Posterior cingulate gyrus (tissue), 11 donors: ENCODE data around the gene CTAGE4.
"Not testable (repeated sequence)": the region's sequence is repeated elsewhere in the genome, so short reads cannot be mapped to it uniquely, and the experiment has no call there.

Experiments used
- DNase-seq, 10 donors: peaks; one replicate each; pipeline versions ENCODE4 v3.0.0 to v3.0.0-alpha.2; 2020 to 2021; ENCODE audit warnings: mixed read lengths in 3 of 10
- intact Hi-C: fragments of 100-400 bp; cut with DNase I; formaldehyde crosslinking; loops from one replicate; pipeline ENCODE4 v1.15.1; 2023

The CTAGE4 gene, protein sequence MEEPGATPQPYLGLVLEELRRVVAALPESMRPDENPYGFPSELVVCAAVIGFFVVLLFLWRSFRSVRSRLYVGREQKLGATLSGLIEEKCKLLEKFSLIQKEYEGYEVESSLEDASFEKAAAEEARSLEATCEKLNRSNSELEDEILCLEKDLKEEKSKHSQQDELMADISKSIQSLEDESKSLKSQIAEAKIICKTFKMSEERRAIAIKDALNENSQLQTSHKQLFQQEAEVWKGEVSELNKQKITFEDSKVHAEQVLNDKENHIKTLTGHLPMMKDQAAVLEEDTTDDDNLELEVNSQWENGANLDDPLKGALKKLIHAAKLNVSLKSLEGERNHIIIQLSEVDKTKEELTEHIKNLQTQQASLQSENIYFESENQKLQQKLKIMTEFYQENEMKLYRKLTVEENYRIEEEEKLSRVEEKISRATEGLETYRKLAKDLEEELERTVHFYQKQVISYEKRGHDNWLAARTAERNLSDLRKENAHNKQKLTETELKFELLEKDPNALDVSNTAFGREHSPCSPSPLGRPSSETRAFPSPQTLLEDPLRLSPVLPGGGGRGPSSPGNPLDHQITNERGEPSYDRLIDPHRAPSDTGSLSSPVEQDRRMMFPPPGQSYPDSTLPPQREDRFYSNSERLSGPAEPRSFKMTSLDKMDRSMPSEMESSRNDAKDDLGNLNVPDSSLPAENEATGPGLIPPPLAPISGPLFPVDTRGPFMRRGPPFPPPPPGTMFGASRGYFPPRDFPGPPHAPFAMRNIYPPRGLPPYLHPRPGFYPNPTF

DNA sequence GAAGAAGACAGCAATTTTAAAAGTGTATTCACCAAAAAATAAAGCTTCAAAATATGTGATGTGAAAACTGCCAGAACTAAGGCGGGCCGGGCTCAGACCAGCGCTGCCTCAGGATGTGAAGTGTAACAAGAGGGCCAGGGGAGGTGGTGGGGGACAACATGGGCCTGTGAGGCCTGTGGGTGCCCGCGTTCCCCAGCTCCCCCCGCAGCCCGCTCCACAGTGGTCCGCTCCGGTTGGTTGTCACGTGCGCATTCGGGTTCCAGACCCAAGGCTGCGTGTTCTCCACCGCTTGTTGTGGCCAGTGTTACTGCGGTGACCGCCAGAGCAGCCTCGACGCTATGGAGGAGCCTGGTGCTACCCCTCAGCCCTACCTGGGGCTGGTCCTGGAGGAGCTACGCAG is at the start of gene CTAGE4:
TSS of gene CTAGE4 (plus strand) at position 301 of the 400 bp plus-strand sequence. CDS start at position 339, 38 bp downstream.
- DNase-seq, intact Hi-C loops: not testable (repeated sequence)

DNA sequence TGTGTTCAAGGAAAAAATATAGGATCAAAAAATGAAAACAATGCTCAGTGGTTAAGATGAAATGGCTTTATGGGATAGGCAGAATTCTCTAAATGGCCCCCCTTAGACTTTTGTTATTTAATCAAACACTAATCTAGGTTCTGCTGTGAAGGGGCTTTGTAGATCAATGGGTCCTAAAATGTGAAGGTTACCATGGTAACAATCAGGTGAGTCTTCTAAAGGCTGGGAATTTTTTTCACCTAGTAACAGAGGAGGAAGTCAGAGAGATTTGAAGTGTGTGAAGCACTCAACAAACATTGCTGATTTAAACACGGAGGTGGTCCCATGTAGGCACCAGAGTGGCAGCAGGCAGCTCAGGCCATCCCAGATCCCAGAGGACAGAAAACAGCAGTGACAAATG is 49.1 kb upstream of the CTAGE4 start:
- DNase-seq, result no peak
- intact Hi-C loops, result no loop called here

DNA sequence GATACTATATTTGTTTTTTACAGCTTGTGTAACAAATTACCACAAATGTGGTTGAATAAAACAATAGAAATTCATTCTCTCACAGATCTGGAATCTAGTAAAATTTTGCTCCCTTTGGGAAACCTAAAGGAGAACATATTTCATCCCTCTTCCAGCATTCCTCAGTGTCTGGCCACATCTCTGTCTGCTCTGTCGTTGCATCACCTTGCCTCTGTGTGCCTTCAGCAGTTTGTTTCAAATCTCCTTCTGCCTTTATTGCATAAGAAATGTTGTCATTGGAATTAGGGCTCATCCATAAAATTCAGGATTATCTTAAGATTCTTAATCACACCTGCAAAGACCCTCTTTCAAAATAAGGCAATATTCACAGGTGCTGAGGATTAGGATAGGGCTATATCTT is 45.8 kb upstream of the CTAGE4 start:
- intact Hi-C loops, result no loop called here
- no peak for DNase-seq

DNA sequence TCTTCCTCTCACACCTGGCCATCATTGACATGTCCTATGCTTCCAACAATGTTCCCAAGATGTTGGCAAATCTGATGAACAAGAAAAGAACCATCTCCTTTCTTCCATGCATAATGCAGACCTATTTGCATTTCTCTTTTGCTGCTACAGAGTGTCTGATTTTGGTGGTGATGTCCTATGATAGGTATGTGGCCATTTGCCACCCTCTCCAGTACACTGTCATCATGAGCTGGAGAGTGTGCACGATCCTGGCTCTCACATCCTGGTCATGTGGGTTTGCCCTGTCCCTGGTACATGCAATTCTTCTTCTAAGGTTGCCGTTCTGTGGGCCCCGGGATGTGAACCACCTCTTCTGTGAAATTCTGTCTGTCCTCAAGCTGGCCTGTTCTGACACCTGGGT is 41.1 kb upstream of the CTAGE4 start:
- intact Hi-C loops, result no loop called here
- DNase-seq, result no peak

DNA sequence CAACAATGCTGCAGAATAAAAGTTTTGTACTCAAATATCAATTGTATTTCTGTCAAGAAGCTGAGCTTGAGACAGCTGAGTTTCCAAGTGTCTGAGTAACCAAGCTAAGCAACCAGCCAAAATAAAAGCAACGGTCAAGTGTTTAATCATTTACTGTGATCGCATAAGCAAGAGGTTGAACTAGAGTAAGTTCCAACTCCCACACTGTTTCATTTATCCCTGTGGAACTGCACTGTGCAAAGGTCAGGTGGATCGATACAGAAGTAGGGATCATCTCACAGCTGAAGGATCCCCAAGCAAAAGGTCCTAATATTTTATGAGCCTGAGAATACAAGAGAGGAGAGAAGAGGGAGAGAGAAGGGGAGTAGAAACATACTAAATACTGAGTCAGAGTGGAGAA is 38.8 kb upstream of the CTAGE4 start:
- no peak for DNase-seq
- intact Hi-C loops, result no loop called here

DNA sequence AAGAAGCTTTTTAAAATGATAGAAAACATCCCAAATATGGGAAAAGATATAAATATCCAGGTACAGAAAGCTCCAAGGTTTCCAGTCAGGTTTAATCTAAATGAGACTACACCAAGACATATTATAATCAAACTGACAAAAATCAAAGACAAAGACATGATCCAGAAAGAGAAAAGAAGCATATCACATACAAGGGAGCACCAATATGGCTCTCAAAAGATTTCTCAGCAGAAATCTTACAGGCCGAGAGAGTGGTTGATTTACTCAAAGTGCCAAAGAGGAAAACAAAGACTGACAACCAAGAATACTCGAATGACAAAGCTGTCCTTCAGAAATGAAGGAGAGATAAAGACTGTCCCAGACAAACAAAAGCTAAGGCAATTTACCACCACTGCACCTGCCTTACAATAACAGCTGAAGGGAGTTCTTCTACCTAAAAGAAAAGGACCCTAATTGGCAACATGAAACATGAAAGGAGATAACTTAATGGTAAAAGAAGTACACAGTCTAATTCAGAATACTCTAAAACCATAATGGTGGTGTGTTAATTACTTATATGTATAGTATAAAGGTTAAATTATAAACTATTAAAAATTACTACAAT is 34.9 kb upstream of the CTAGE4 start:
- intact Hi-C loops, result no loop called here
- no peak for DNase-seq

DNA sequence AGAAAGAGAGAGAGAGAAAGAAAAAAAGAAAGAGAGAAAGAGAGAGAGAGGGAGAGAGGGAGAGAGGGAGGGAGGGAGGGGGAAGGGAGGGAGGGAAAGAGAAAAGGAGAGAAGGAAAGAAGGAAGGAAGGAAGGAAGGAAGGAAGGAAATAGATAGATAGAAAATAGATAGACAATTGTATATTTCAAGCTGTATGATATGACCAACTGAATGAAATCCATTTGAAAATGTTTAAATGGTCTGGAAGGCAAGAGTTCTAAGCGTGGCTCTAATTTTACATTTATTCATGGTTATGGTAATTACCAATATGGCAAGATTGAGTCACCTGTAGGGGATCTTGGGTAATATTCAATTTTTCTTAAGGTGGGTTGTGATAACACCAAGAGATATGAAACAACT is 24.4 kb upstream of the CTAGE4 start:
- DNase-seq, result no peak
- intact Hi-C loops, result no loop called here

DNA sequence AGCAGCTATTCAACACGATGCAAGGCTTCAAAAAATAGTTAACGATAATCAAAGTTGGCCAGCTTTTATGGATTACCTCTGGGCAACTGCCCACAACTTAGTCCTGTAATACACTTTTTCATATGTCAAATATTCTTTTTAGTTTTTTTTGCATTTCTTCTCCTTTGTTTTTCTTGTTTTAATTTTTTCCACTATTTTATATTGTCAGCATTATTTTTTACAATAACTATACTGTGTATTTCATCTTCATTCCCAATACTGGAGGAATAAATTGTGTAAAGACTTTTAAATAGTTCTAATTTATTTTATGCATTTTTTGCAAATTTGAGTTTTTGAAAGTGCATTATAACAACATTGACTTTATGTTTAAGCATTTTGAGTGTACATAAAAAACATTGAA is 18.5 kb upstream of the CTAGE4 start:
- intact Hi-C loops, result no loop called here
- no peak for DNase-seq

DNA sequence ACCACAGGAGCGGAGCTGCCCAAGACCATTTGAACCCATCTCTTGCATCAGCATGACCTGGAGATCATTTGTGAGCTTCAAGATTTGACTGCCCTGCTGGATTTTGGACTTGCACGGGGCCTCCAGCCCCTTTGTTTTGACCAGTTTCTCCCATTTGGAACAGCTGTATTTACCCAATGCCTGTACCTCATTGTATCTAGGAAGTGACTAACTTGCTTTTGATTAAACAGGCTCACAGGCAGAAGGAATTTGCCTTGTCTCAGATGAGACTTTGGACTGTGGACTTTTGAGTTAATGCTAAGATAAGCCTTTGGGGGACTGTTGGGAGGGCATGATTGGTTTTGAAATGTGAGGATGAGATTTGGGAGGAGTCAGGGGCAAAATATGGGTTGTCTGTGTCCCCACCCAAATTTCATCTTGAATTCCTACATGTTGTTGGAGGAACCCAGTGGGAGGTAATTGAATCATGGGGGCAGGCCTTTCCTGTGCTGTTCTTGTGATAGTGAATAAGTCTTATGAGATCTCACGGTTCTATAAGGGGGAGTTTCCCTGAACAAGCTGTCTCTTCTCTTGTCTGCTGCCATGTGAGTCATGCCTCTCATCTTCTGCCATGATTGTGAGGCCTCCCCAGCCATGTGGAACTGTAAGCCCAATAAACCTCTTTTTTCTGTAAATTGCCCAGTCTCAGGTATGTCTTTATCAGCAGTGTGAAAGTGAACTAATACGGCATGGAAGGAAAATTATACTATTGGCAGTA is 11.5 kb upstream of the CTAGE4 start:
- intact Hi-C loops, result loop anchor here (10.0 kb wide), 1 partner anchor 223 kb away; no protein-coding TSS in a partner anchor
- DNase-seq, result not testable (repeated sequence)

DNA sequence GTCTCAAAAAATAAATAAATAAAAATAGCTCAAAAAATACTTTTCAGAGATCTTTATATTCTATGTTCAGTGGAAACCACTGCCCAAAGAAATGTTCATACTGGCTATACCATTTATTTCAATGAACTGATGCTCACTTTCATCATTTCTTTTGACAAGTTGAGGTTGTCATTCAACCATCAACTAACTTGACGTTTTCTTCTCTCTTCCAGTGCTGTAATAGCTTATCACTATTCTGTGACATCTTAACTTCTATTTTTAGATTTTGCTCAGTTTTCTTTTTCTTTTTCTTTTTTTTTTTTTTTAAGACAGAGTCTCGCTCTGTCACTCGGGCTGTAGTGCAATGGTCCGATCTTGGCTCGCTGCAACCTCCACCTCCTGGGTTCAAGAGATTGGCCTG is 8.7 kb upstream of the CTAGE4 start:
- intact Hi-C loops, result loop anchor here (10.0 kb wide), 1 partner anchor 220 kb away; no protein-coding TSS in a partner anchor

DNA sequence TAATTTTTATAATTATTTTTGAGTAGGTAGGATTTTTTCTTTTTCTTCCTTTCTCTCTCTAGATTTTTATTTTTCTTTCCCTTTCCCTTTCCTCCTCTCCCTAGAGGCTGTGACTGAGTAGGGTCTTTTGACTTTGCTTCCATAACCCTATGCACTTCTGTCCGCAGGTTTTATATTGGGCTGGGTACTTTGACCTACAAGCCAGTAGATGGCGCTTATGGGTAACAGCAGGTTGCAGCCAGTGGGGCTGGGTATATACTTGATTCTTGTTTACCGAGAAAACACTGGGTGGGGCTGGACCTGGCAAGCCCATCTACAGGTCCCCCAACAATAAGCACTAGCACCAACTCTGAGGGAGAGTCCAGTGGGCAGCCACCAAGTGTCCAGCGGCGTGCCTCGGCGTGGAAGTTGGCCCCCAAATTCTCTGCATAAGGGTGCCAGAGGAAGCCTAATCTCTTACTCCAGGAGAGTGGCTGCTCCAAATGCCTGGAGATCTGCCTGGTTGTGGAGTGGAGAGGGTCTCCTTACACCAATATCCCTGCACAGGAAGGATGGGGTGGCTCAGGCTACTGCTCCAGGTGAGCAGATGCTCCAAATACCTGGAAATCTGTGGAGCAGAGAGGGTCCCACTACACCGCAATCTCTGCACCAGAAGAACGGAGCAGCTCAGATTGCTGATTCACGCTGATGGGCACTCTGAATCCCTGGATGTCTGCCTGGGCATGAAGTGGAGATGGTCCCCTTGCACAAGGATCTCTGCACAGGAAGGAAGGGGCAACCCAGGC is 4.7 kb upstream of the CTAGE4 start:
- DNase-seq, result not testable (repeated sequence)
- intact Hi-C loops, result loop anchor here (10.0 kb wide), 1 partner anchor 216 kb away; no protein-coding TSS in a partner anchor

More for the DNA sequence above, 8.7 kb upstream of the CTAGE4 start:
- DNase-seq, result no peak

DNA sequence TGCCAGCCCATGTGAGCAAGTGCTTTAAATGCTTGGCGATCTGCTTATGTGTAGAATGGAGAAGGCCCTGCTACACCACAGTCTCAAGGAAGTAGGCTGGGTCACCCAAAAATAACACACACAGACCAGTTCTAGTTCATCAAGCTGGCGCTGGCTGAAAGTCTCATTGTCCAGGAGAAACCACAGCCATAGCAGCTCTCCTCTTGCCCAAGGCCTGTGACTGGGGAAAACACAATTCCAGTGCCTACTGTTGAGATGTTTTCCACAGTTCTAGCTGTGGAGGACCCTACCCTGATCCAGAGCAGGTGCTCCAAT is 4.1 kb upstream of the CTAGE4 start:
- intact Hi-C loops, result loop anchor here (10.0 kb wide), 1 partner anchor 216 kb away; no protein-coding TSS in a partner anchor
- DNase-seq, result not testable (repeated sequence)

DNA sequence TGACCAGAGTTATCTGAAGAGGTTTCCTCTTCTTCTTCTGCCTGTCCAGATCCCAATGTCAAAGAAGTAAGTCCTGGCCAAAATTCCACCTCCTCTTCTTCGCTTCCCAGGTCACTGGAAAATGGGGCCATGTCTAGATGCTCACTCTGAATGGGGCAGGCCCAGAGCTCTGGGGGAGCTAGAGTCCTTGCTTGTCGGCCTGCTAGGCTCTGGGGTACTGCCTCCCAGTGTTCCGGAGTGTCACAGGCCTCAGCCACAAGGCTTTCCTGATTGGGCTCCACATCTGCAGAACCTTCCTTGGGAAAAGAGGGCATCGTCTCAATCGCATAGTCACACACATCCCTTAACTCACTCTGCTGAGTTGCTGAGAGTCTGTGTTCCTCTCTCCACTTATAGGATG is 4.6 kb downstream of the CTAGE4 start:
- DNase-seq, intact Hi-C loops: not testable (repeated sequence)

DNA sequence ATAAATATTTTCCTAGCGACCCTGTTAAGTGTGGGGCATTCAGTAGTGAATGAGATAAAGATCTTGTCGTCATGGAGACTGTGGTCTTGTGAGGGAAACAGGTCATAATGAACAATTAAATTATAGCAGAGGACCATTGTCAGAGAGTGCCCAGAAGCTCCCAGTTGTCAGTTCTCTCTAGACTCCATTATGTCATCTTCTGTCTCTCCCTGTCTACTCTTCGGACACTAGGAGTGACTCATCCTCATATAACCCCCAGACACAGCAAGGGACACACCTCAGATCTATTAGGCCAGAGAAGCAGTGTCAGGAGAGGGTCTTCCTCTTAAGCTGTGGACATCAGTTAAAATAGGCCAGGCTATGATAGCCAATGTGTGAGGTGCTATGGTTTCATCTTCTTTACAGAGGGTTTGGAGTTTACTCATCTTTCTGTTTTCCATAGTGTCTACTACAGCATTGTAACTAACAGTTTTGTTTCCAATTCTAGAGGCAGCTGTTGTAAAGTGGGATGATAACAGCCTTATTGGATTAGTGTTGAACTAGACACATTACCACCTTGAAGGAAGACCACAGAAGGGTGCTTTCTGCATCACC is 5.4 kb downstream of the CTAGE4 start:
- DNase-seq, intact Hi-C loops: not testable (repeated sequence)

DNA sequence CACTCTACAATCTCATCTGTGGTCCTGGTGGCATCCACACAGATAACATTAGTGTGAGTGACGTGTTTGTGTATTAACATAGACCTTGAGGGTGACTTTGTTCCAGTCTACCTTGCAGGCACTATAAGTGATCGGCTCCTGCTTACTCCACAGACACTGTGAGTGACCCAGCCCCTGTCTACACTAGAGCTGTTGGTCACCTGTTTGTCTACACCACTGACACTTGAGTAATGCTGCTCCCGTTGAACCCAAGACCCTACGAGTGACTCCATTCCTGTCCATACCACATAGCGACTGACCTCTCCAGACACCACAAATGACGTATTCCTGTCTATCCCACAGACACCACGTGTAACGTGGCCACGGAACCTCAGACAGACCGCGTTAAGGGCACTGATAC is 10.5 kb downstream of the CTAGE4 start:
- intact Hi-C loops, DNase-seq: not testable (repeated sequence)

DNA sequence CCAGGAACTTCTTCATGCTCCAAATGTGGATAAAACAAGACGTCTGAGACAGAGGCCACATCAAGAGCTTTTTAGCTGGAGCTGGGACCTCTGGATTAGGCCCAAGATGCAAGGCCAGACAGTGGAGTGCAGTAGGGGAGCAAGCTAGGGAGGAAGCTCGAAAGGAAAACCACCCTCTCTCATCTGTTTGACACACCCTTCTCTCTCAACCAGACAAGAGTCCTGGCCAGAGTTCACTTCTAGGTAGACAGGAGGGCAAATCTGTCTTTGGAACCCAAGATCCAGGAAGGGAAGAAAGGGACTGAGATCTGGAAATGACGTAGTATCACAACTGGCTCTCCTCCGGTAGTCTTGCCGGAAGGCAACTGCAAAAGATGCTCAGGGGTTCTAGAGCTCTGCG is 11.2 kb downstream of the CTAGE4 start:
- DNase-seq, intact Hi-C loops: not testable (repeated sequence)

DNA sequence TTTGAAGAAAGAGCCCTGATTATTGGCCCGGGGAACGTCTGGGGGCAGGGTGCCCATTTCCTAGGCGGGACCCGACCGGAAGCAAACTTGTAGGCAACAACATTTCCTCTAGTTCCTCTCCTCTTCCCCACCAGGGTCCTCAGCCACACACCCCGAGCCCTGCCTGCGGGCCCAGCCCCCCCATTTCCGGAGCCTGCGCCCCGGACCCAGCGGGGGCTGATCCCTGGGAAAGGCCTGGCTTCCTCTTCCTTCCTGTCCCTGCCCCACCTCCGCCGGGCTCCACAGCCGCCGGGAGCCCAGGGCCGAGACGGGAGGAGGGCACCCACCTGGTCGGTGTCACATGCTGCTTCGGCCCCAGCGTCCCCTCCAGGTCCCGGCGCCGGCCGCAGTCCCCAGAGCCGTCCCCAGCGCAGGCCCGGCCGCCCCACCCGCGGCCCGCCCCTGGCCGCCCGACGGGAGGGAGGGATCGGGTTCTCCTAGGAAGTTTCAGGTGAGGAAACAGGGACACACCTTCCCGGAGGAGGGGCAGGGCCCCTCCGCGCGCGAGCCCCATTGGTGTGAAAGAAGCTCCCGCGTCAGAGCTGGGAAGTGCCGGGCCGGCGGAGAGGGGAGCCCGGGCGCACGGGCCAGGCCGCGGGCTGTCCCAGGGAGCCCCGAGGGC is 12.1 kb downstream of the CTAGE4 start, which contains the start of gene ARHGEF35:
TSS of gene ARHGEF35 (minus strand) at position 622 of the 661 bp plus-strand sequence. CDS start 7,450 bp downstream, outside the sequence.
- intact Hi-C loops, DNase-seq: not testable (repeated sequence)

DNA sequence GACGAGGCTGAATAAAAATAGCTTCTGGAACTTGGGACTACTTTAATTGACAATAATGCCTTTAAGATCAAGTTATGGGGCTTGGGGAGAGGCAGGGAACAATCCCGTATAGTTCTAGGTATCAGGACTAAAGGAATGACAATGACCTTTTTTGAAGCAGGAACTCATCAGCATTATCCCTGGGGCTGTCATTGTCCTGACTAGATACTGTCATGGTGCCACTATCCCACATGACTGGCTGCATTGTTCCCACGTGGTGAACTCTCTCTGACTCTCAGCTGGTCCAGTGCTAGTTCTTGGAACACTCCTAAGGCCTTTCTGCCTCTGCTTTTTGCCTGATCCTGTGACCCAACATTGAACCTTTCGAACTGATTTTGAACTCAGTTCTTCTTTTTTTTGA is 15.7 kb downstream of the CTAGE4 start:
- intact Hi-C loops, DNase-seq: not testable (repeated sequence)
